Activated naive CD4-positive, alpha-beta T cell treated with anti-CD3 and anti-CD28 coated beads, Interleukin-2, amount 50 U/mL, for 16 hours (primary cell): Measurements from ENCODE around the gene DPP10.

Experiments
- DNase-seq: peaks from one replicate; pipeline ENCODE4 v3.0.0-alpha.2; 2020

DPP10 gene

GRCh38 chr2:115491186-115491793, 1048.8 kb downstream of the DPP10 start:
- no peak for DNase-seq

DNA sequence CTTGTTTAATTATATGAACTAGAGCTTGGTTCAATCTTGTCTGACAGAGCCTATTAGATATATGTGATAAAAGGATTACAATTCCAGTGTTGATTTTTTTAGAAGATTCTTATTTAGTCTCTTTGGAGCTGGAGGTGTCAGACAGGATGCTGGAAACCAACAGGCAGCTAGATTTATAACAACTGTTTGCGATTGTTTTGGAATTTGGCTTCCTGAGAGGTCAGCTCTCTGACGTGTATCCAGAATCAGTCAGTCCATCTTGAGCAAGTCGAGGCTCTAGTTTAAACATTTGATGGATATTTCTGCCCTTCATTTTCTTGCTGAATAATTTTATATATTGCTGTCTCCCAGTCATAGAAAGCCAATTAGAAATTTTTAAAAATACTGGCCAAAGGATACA, 1062.9 kb downstream of the DPP10 start:
- DNase-seq = no peak

DNA sequence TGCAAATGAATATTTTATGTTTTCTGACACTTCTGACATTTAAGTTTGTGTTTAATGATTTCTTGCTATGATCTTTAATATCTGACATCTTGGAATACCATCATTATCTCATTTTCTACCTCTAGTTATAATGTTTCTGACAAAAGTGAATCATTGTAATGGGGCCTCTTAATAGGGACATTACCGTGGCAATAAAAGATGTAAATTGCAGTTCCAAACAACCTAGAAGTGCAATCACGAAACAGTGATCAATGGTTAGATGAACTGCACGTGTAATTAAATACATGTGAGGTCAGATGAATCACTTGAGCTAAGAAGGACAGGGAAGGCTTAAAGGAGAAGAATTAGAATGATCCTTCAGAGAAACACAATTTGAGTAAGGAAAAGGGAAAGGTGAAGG, 1078.3 kb downstream of the DPP10 start:
- DNase-seq = no peak

- DNase-seq = no peak
These were observed 1082.0 kb downstream of the DPP10 start for GRCh38 chr2:115524452-115524851.

- no peak for DNase-seq
These were observed 1087.2 kb downstream of the DPP10 start for GRCh38 chr2:115529627-115530026.

DNA sequence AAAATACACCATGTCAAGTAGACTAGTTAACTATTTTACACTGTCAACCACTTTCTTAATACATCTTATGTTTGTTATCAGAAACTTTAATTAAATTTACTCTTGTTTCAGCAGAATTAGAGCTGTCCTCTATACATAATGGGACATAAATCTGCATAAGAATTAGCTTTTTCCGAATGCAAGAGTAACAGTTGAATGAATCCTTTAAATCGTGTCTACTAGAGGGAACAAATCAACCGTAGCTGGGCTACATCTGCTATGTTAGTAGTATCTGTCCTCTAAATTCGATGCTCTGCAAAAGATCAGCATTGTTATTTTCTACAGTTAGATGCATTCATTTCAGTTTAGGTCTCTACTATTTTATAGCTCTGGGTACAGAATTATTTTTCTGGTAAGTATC, 1090.6 kb downstream of the DPP10 start:
- no peak for DNase-seq

- DNase-seq = no peak
These were observed 1099.4 kb downstream of the DPP10 start for GRCh38 chr2:115541814-115542213.

- no peak for DNase-seq
These were observed 1099.9 kb downstream of the DPP10 start for GRCh38 chr2:115542331-115542730.

DNA sequence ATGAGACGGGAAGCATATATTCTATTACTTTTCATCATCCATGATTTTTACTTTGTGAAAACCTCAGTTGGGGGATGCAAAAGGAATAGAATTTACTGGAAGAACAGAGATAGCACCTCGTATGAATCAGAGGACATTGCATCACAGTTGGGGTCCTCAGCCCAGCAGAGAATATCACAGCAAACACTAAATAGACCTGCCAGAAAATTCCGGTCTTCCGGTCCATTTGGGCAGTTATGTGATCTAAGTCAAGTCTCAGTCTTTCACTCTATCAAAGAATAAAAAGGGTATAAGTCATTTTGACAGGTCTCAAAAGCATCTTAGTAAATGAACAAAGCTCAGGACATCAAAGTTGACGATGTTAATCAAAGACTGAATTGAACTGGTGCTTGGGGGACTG, 1100.6 kb downstream of the DPP10 start:
- no peak for DNase-seq

DNA sequence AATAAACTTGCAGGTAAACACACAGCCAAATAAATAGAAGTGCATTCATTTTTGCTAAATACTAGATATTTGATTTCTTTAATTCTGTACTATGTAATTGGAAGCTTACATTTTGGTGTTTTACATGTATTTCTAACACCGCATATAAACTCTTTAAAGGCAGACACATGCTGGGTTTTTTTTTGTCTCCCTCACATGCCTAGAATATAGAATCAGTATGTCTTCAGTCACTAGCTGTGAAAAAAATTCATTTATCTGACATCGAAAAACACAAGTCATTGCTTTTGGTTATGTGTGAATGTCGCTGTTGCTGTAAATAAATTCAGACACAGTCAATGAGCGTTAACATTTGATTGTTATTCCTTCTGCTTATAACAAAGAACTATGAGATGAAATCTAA, 1101.0 kb downstream of the DPP10 start:
- no peak for DNase-seq

DNA sequence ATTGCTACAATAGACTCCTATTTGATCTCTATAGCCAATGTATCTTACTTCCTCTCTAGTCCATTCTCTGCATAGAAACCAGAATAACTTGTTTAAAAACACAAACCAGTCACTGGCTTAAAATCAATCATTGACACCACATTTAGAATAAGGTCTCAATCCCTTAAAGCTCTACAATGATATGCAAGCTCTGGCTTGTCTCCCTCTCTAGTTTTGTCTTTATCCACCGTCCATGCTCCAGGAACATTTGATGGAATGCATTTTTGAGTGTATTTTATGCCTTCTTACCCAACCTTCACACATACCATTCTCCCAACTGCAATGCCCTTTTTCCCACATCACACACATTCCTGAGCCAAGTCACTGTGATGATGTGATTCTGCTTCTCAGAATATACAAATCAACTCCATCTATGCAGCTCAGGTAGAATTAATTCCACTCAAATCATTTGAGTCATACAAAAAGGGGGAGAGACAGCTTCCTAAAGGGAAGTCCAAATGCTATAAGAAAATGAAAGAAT, 1107.2 kb downstream of the DPP10 start:
- DNase-seq = no peak

- no peak for DNase-seq
These were observed 1110.3 kb downstream of the DPP10 start for GRCh38 chr2:115552726-115553125.

DNA sequence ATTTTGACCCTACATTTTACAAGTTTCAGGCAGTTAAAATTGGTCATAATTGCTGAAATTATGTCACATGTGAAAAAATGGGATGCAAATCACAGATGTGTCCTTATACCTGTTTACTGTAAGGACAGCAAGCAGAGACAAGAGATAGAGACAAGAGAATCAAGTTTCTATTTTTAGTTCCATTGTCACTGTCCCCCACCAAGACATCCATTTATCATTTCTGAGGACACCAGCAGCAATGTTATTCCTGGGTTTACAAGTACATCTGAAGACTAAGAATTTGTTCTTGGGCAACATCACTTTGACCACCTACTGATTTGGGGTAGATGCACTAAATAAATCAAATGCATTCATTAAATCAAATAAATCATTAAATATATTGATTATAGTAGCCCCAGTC, 1111.7 kb downstream of the DPP10 start:
- DNase-seq = no peak

DNA sequence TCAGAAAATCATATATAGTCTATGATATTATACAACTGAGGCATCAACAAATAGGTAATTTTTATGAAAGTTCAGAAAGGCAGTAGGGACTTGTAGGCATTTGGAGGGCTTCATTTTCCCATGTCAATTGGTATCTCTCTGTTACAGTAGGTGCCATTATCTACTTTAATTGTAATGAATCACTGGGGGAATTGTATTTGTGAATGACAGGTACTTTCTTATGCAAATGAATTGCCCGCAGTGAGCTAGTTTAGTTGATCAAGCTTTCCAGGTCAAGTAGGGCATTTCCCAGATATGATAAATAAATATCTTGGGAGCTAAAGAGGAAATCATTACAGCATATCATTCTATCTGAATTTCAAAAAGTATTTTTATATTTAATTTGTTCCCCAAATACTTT, 1116.3 kb downstream of the DPP10 start:
- DNase-seq = no peak

- DNase-seq = no peak
These were observed 1118.2 kb downstream of the DPP10 start for GRCh38 chr2:115560666-115561065.

DNA sequence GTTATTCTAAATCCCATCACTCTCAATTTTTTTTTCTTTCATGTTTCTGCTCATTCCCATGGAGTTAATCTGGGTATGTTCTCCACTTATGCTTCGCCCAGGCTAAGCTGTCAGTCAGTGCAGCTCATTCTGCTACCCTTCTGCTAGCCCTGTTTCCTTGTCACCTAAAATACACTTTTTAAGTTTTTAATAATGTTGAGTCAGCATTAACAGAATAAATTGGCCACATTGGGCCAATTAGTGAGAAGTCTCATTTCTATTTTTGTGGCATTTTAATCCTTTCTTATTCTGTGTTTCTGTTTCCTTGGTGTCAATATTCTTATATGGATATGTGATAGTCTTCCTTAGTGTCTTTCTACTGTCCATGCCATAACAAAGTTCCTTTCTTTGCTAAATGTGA, 1126.2 kb downstream of the DPP10 start:
- DNase-seq = no peak

- no peak for DNase-seq
These were observed 1127.1 kb downstream of the DPP10 start for GRCh38 chr2:115569547-115569946.

DNA sequence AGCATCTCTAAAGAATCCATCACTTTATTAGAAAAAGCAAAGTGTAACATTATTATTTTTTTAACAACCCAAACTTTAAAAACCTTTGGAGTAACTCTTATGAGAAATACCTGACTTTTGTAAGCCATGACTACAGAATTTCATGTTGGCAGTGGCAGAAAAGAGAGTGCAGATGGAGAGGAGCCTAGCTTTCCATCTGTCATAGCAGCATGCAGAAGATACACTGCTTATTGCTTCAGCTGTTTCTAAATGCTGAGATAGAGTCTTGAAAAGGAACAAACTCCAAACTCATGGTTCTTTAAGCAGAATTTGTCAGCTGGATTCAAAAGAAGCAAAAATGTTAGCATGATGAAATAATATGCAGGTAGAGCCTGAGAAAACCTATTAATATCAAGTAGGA, 1130.3 kb downstream of the DPP10 start:
- no peak for DNase-seq

DNA sequence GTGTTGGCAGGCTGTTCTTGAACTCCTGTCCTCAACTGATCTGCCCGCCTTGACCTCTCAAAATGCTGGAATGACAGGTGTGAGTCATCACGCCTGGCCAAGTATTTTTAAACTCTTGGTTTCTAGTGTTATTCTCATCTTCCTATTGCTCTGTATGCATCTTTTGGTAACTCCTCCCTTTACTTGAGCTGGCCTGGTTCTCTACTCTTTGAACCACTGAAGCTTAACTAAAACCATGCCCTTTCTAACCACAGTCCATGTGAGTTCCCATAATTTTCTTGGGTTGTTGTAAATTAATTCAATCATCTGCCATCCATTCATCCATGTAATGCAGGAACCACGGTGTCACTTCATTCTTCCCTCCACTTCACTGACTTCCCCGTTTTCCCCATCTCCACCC, 1131.3 kb downstream of the DPP10 start:
- no peak for DNase-seq

DNA sequence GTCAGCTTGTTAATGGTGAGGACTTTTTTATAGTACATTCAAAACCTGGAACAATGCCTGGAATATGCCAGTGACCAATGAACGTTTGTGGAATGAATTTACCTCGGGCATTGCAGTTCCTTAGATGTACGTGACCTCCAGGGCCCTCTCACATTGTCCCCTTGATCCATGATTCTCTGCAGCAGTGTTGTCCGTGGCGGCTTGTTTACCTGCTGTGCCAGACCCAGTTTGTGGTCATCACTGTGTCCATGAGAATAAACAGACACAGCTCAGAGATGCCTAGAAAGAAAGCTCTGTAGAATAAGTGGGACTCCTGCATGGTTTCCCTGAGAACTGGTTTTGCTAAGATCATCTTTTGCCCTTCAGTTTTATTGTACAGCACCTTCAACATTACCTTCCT, 1132.2 kb downstream of the DPP10 start:
- DNase-seq = no peak

- no peak for DNase-seq
These were observed 1138.3 kb downstream of the DPP10 start for GRCh38 chr2:115580784-115581183.

DNA sequence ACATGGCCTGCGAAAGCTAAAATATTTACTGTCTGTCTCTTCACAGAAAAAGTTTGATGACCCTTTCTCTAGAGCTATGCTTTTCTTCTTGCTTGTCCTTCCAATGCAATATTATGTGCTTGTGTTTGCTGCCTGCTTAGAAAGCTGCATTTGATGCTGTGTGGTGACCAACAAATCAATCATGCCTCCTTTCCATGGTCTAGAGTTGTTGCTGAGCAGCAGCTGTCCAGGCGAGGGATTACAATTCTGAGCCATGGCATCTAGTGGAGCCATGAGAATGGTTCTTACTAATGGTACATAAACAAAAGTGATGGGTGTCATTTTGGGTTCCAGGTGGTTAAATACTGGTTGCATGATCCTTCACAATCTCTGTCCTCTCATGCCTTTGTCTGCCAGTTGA, 1142.1 kb downstream of the DPP10 start:
- no peak for DNase-seq

DNA sequence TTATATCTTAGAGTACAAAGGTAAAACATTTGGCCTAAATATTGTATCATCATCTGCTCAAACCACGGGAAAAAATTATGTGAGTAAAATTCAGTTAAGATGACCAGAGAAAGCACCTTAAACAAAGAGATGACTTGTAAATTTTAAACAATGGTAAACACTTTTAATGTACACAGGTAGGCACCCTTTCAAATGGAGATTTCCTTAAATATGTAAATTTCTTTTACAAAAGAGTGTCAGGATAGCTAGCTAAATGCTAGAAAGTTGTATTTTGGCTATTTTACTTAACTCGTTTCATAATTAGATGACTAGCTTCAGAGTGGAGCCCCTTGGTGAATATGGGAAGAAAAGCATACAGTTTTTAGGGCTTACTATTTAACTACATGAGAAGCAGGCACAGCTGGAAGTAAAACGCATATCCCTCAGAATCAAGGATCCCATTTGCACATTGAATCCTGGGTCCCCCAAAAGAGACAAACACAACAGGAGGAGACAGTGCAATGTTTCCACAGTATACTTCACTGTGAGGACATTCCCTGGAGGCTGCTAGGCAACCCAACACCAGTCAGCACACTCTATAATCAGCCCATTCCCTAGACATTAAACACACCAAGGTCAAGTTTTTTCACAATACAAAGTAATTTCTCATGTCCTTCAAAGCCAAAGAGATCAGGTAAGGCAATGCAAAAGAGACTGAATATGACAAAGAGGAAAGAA, 1154.4 kb downstream of the DPP10 start:
- no peak for DNase-seq

DNA sequence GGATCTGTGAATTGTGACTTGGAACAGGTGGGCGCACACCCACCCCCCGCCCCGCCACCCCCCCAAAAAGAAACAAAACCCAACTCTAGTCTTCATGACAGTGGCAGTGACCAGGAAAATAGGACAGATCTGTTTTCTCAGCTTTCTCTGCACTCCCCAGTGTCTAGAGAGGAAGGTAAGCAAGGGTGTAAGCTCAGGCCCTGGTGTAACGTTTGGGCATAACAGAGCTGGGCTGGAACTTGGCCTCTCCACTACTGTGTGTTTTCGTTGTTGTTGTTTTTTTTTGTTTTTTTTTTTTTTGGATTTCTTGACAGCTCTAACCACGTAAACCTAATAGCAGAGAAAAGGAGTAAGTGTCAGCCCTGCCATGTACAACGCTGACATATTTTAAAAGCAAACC, 1160.8 kb downstream of the DPP10 start:
- DNase-seq = no peak

GRCh38 chr2:115606350-115606749, 1163.9 kb downstream of the DPP10 start:
- no peak for DNase-seq
